Endothelial cell (in vitro differentiated cells): ENCODE results near the gene TMEM253. TPM values are rescaled to one million over a fixed set of nuclear protein-coding genes. Genes with fewer than 3 reads are reported as not detected.

Source experiments
- DNase-seq: peaks from one replicate; pipeline ENCODE4 v3.0.0; 2021; ENCODE audit warnings: low spot score
- H3K27ac Mint-ChIP-seq: one replicate; pipeline ENCODE4 v1.8.0; 2021; ENCODE audit warnings: mixed read lengths, inconsistent platforms; ENCODE audit not compliant: unreplicated experiment
- H3K27me3 Mint-ChIP-seq: one replicate; pipeline ENCODE4 v1.8.0; 2021; ENCODE audit warnings: mild to moderate bottlenecking, moderate library complexity, mixed read lengths, inconsistent platforms; ENCODE audit not compliant: unreplicated experiment
- H3K36me3 Mint-ChIP-seq: one replicate; pipeline ENCODE4 v1.8.0; 2021; ENCODE audit warnings: mild to moderate bottlenecking, low read depth, mixed read lengths, inconsistent platforms; ENCODE audit not compliant: unreplicated experiment
- H3K4me1 Mint-ChIP-seq: one replicate; pipeline ENCODE4 v1.8.0; 2021; ENCODE audit warnings: mild to moderate bottlenecking, mixed read lengths, inconsistent platforms; ENCODE audit not compliant: unreplicated experiment
- H3K4me3 Mint-ChIP-seq: one replicate; pipeline ENCODE4 v1.8.0; 2021; ENCODE audit warnings: mild to moderate bottlenecking, mixed read lengths, inconsistent platforms; ENCODE audit not compliant: unreplicated experiment
- H3K9me3 Mint-ChIP-seq: one replicate; pipeline ENCODE4 v1.8.0; 2021; ENCODE audit warnings: mixed read lengths, inconsistent platforms; ENCODE audit not compliant: unreplicated experiment
- total RNA-seq: library from RNA; stranded (reverse); fragmentation: NEBNext Ultra II Directional; extraction: Animal tissue kit (Norgen Biotek cat#: 25700); gene quantifications from one replicate; pipeline ENCODE4 v1.2.1, GENCODE V29; 2021; ENCODE audit not compliant: unreplicated experiment
- TF ChIP-seq, protein P1 (sequence below): fragments of 200-600 bp; sonication (generic); IDR thresholded peaks from one replicate; pipeline ENCODE4 v1.5.0; 2021; ENCODE audit warnings: antibody characterized with exemption; ENCODE audit not compliant: unreplicated experiment

Gene TMEM253
- total RNA-seq, 1 donor from 2014 or later, result 0.90 TPM

DNA sequence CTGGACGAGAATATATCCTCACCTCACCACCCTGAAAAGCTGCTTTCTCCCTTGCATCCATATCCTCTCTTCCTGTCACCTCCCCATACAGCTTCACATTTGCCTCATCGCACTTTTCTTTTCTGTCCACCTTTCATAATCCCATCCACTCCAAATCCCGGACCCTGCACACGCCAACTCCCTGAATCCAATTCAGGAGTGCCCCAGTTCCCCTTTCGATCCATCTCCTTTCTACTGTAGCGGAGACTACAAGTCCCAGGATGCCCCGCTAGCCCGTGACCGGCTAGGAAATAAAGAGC, 2.5 kb downstream of the TMEM253 start:
- TF ChIP-seq, protein P1, sequence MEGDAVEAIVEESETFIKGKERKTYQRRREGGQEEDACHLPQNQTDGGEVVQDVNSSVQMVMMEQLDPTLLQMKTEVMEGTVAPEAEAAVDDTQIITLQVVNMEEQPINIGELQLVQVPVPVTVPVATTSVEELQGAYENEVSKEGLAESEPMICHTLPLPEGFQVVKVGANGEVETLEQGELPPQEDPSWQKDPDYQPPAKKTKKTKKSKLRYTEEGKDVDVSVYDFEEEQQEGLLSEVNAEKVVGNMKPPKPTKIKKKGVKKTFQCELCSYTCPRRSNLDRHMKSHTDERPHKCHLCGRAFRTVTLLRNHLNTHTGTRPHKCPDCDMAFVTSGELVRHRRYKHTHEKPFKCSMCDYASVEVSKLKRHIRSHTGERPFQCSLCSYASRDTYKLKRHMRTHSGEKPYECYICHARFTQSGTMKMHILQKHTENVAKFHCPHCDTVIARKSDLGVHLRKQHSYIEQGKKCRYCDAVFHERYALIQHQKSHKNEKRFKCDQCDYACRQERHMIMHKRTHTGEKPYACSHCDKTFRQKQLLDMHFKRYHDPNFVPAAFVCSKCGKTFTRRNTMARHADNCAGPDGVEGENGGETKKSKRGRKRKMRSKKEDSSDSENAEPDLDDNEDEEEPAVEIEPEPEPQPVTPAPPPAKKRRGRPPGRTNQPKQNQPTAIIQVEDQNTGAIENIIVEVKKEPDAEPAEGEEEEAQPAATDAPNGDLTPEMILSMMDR, result peak; percentile 73
- no peaks in the 10 kb centered on the region for H3K9me3 Mint-ChIP-seq
- peaks cover 4% of the 10 kb centered on the region for H3K36me3 Mint-ChIP-seq
- DNase-seq, result no peak
- H3K27ac Mint-ChIP-seq, result peak overlapping the region; percentile 84
- peaks cover 44% of the 10 kb centered on the region for H3K4me1 Mint-ChIP-seq
- H3K4me3 Mint-ChIP-seq, result peak overlapping the region; percentile 91
- peaks cover 5% of the 10 kb centered on the region for H3K27me3 Mint-ChIP-seq

DNA sequence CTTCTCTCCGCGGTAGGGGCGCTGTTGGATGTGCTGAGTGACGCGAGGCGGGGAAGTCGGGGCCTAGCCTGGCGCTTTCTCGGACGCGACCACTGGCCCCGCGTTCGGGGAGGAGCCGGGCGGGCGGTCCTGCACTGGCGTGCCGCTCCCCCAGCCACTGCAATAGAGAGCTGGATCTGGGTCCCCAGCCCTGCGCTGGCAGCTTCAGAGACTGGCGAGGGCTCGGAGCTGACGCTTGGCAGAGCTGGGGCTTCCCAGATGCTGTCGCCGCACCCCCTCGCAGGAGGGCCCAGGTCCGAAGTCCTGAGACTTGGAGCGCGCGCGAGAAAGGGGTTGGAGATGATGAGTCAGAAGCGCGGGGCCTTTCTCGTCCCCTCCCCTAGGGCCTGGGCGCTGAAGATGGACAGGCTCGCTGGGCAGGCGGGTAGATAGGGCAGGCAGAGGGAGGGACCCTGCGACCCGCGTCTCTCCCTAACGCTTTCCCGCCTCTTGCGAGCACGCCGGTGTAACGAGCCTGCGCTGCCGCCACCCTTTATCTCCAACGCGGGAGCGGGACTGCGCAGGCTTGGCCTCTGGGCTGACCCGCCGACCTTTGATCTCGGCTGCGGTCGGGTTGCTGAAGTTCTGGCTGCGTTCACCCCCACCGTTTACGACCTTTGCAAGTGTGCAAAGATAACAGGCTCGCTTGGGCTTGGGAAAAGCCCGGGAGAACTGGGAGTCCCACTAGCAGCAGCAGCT, 3.0 kb downstream of the TMEM253 start:
- TF ChIP-seq, protein P1, result no peak
- Mint-ChIP-seq H3K36me3 (peaks cover 2% of the 10 kb centered on the region), H3K27ac (peak overlapping the region; percentile 70), H3K27me3 (peaks cover 5% of the 10 kb centered on the region), H3K9me3 (no peaks in the 10 kb centered on the region), H3K4me3 (peak overlapping the region; percentile 91), H3K4me1 (peaks cover 42% of the 10 kb centered on the region)
- peak; percentile 95 for DNase-seq

DNA sequence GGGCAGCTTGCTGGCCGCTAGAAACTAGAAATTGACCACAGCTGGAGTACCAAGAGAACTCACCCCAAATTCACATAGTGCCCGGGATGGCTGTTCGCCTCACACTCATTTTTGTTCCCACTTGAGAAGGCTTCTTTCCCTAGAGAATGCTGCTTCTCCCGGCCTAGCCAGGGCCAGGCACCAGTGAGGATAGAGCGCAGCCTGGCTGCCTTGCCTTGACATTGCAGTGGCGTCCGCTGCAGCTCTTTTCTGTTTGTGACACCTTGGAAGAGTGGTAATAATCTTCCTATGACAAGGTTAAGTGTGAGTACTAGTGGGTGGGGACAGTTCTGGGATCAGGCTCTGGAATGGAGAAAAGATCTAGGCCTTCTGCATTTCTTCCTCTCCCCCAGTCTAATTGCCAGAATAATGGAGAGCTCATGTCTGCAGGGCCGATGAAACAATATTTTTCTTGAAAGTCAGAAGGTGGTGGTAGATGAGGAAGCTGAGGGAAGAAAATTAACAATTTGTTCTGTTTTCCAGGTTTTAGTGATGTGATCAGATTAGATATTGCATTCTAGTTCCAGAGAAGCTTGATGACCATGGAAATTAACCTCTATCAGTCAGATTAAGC, 3.7 kb downstream of the TMEM253 start:
- peak; percentile 70 for DNase-seq
- H3K4me3 Mint-ChIP-seq, result peak overlapping the region; percentile 91
- TF ChIP-seq, protein P1, result peak; percentile 39
- peaks cover 5% of the 10 kb centered on the region for H3K27me3 Mint-ChIP-seq
- H3K27ac Mint-ChIP-seq, result peak overlapping the region; percentile 70
- H3K36me3 Mint-ChIP-seq, result no peaks in the 10 kb centered on the region
- H3K9me3 Mint-ChIP-seq, result no peaks in the 10 kb centered on the region
- peaks cover 35% of the 10 kb centered on the region for H3K4me1 Mint-ChIP-seq

DNA sequence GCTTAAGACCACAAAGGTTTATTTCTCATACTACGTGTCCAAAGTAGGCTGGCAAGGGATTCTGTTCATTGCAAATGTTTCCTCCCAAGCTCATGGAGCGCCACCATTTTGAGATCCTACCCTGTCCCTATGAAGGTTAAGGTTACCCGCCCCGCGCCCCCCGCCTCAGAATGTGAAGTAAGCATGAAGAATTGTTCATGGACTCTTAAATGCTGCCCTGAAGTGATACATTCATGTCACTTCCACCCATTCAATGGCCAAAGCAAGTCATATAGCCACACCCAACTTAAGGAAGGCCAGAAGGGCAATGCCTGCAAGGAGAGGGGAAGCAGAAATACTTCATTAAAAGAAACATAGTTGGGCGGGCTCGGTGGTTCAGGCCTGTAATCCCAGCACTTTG, 4.2 kb downstream of the TMEM253 start:
- Mint-ChIP-seq H3K36me3 (no peaks in the 10 kb centered on the region), H3K4me1 (peaks cover 32% of the 10 kb centered on the region), H3K9me3 (no peaks in the 10 kb centered on the region), H3K27ac (no peak overlapping the region), H3K4me3 (peak overlapping the region; percentile 91), H3K27me3 (peaks cover 5% of the 10 kb centered on the region)
- no peak for DNase-seq
- TF ChIP-seq, protein P1, result no peak

DNA sequence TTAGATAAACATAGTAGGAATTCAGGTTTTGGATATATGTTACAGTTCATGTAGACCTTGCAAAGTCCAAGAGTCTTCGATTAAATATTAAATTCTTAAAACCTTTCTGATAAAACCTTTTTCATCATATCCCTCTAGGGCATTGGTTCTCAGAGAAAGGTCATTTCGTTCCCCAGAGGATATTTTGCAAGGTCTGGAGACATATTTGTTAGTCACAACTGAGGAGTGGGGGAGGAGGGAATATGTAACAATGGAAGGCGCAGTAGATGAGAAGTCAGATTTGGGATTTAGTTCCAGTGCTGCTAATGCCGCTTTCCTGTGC, 5.3 kb downstream of the TMEM253 start:
- Mint-ChIP-seq H3K9me3 (no peaks in the 10 kb centered on the region), H3K36me3 (no peaks in the 10 kb centered on the region), H3K27me3 (peaks cover 3% of the 10 kb centered on the region), H3K4me1 (peaks cover 27% of the 10 kb centered on the region), H3K27ac (no peak overlapping the region), H3K4me3 (no peak overlapping the region)
- DNase-seq, result no peak
- TF ChIP-seq, protein P1, result no peak
